ENCODE measurements around the gene ZNF438.

DNA sequence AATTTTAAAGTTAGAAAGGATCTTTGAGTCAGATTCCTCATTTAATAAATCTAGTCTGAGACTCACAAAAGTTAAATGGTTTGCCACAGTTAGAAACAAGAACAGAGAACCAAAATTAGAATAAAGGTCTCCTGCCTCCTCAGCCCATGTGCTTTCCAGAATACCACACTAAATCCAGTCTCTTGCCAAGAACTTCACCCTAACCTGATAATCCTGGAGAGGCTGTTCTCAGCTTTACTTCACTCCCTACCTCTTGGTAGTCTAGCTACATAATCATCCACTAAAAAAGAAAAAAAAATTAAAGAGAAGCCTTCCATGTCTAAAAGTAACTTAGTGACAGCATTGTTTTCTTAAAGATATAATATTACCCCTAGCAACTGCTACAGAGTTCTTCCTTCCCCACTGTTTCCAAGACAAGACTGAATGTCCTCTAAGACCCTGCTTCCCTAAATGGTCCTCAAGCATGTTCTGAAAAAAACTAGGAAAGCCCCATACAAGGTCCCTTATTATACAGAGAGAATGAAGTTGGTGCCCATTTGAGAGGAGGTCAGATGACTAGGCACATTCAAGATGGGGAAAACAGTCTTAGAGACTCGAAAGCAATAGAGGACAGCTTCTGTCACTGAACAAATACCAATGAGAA is 56.8 kb downstream of the ZNF438 start:
- TF ChIP-seq CTCF (IDR thresholded peaks at IDR 0.05), result no peak
- no peak for TF ChIP-seq POLR2A (IDR thresholded peaks at IDR 0.05)
